ENCODE results near the gene VIPR2. TPM values are rescaled to one million over a fixed set of nuclear protein-coding genes. Genes with fewer than 3 reads are reported as not detected.

The VIPR2 gene
- total and polyA plus RNA-seq, 11 donors, result 3.3 to 27.0 (median 18.5) TPM

DNA sequence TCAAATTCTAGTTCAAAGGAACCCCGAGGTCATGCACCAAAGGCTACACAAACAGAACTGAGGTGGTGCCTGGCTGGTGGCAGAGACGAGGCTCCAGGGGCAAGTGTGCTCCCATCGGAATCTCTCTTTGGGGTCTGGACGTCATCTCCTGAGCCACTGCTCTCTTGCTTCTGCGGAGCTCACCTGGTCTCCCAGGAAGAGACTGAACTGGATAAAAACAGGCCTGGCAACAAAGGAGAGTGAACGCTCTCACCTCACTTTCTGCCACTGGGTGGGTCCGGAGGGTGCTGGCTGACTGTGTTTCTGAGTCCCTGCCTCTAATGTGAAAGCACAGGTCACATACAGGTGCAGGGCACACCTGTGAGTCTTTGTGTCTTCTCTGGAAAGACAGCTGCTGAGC, 22.4 kb downstream of the VIPR2 start:
- no peaks in the 10 kb centered on the region for H3K27me3 ChIP-seq
- DNase-seq (no peak), ATAC-seq (no peak)
- WGBS, 4 donors, result 75 to 89% (median 84%) methylated on average over 7 of the region's 7 CpGs
- intact Hi-C loops (cut with DNase I), result no loop called here
- H3K27ac ChIP-seq, result no peak overlapping the region
- no peaks in the 10 kb centered on the region for H3K9me3 ChIP-seq
- H3K4me1 ChIP-seq, result peaks cover 0 to 6% (median 0%) of the 10 kb centered on the region in 12 donors
- no peaks in the 10 kb centered on the region for H3K36me3 ChIP-seq
- TF ChIP-seq, protein P1, sequence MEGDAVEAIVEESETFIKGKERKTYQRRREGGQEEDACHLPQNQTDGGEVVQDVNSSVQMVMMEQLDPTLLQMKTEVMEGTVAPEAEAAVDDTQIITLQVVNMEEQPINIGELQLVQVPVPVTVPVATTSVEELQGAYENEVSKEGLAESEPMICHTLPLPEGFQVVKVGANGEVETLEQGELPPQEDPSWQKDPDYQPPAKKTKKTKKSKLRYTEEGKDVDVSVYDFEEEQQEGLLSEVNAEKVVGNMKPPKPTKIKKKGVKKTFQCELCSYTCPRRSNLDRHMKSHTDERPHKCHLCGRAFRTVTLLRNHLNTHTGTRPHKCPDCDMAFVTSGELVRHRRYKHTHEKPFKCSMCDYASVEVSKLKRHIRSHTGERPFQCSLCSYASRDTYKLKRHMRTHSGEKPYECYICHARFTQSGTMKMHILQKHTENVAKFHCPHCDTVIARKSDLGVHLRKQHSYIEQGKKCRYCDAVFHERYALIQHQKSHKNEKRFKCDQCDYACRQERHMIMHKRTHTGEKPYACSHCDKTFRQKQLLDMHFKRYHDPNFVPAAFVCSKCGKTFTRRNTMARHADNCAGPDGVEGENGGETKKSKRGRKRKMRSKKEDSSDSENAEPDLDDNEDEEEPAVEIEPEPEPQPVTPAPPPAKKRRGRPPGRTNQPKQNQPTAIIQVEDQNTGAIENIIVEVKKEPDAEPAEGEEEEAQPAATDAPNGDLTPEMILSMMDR (IDR thresholded peaks at IDR 0.05), result no peak
- TF ChIP-seq POLR2A (IDR thresholded peaks at IDR 0.05), result no peak
- no peak overlapping the region for H3K4me3 ChIP-seq

DNA sequence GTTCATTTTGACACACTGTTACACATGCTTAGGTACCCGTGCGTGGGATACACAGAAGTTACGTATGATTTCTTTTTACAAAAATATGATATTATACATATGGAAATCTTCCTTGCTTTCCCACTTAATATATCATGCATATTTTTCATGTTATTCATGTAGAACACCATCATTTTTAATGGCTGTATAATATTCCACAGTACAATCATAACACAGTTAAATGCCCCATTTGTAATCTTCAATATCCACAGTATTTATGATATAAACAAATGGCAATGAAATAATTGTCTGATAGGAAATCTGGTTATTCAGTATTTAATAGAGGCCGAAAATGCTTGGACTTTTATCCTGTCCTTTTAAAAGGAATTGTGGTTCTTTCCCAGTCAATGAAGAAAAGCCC, 23.2 kb downstream of the VIPR2 start:
- DNase-seq, result no peak
- no peak overlapping the region for H3K27ac ChIP-seq
- 72 to 99% (median 85%) methylated on average over 4 of the region's 4 CpGs for WGBS, 4 donors
- H3K36me3 ChIP-seq, result no peaks in the 10 kb centered on the region
- TF ChIP-seq POLR2A (IDR thresholded peaks at IDR 0.05), result no peak
- TF ChIP-seq, protein P1 (IDR thresholded peaks at IDR 0.05), result no peak
- intact Hi-C loops (cut with DNase I), result no loop called here
- no peaks in the 10 kb centered on the region for H3K27me3 ChIP-seq
- no peaks in the 10 kb centered on the region for H3K9me3 ChIP-seq
- H3K4me3 ChIP-seq, result no peak overlapping the region
- ATAC-seq, result no peak
- peaks cover 0 to 6% (median 0%) of the 10 kb centered on the region in 12 donors for H3K4me1 ChIP-seq

DNA sequence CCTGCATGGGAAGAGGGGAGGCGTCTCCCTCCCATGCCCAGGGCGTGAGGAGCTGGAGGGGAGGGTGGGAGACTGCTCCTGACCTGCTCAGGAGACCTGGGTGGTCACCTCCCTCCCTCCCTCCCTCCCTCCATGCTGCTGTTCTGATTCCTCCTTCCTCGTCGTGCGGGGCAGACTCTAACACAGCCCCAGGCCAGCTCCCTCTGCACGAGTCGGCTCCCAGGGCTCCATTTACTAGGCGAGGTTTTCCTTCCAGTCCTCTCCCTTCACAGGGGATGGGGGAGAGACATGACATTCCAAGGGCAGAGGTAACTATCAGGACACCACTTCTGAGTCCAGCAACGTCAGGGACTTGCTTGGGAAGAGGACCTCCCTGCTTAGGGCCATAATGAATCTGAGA, 23.6 kb downstream of the VIPR2 start:
- H3K27ac ChIP-seq, result no peak overlapping the region
- ATAC-seq, result no peak
- TF ChIP-seq, protein P1 (IDR thresholded peaks at IDR 0.05), result no peak
- no peak for TF ChIP-seq POLR2A (IDR thresholded peaks at IDR 0.05)
- no peaks in the 10 kb centered on the region for H3K27me3 ChIP-seq
- no peaks in the 10 kb centered on the region for H3K9me3 ChIP-seq
- WGBS, 4 donors, result 74 to 85% (median 76%) methylated on average over 9 of the region's 9 CpGs
- no peak overlapping the region for H3K4me3 ChIP-seq
- no peaks in the 10 kb centered on the region for H3K36me3 ChIP-seq
- DNase-seq, result peak in 1 of 5 donors; percentile 13
- peaks cover 0 to 6% (median 0%) of the 10 kb centered on the region in 12 donors for H3K4me1 ChIP-seq
- intact Hi-C loops (cut with DNase I), result no loop called here

DNA sequence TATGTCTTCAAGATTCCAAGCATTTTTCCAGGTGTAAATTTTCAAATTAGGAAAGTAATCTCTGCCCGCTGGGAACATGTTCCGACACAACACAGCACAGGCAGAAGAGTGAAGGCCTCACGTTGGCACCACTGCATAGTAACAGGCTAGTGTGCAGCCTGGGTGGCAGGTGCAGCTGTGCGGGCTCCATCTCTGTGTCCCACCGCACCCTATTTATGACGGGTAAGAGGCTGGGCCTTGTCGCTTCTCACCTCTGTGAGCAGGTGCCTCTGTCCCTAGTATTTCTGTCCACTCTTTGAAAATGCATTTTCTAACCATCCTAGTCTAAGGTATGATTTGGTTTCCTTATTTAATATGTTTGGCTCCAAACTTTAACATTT, 24.1 kb downstream of the VIPR2 start:
- H3K4me1 ChIP-seq, result peaks cover 0 to 6% (median 2%) of the 10 kb centered on the region in 12 donors
- H3K9me3 ChIP-seq, result no peaks in the 10 kb centered on the region
- DNase-seq, result peak in 1 of 5 donors; percentile 9
- H3K27ac ChIP-seq, result no peak overlapping the region
- 83 to 89% (median 88%) methylated on average over 7 of the region's 7 CpGs for WGBS, 4 donors
- H3K36me3 ChIP-seq, result no peaks in the 10 kb centered on the region
- no peak overlapping the region for H3K4me3 ChIP-seq
- intact Hi-C loops (cut with DNase I), result no loop called here
- peaks cover 0 to 5% (median 0%) of the 10 kb centered on the region in 9 donors for H3K27me3 ChIP-seq
- ATAC-seq, result no peak
- no peak for TF ChIP-seq POLR2A (IDR thresholded peaks at IDR 0.05)
- TF ChIP-seq, protein P1 (IDR thresholded peaks at IDR 0.05), result no peak
